Left ventricle myocardium inferior (tissue), 1 donor: Measurements from ENCODE around the gene RCL1. TPM values are rescaled to one million over a fixed set of nuclear protein-coding genes. Genes with fewer than 3 reads are reported as not detected.

Experiments used
- DNase-seq: peaks from one replicate; pipeline ENCODE4 v3.0.0-alpha.2; 2020
- H3K27ac ChIP-seq: fragments of 200-600 bp; replicated peaks from 2 replicates; pipeline ENCODE4 v1.8.0; 2021
- H3K27me3 ChIP-seq: fragments of 200-600 bp; 2 replicates; pipeline ENCODE4 v1.8.0; 2021; ENCODE audit warnings: low read depth
- H3K36me3 ChIP-seq: fragments of 200-600 bp; 2 replicates; pipeline ENCODE4 v1.8.0; 2021
- H3K4me1 ChIP-seq: fragments of 200-600 bp; 2 replicates; pipeline ENCODE4 v1.8.0; 2021
- H3K4me3 ChIP-seq: fragments of 200-600 bp; 2 replicates; pipeline ENCODE4 v1.8.0; 2021; ENCODE audit warnings: mild to moderate bottlenecking, moderate library complexity
- H3K9me3 ChIP-seq: fragments of 200-600 bp; replicated peaks from 2 replicates; pipeline ENCODE4 v1.8.0; 2021
- intact Hi-C: fragments of 100-400 bp; cut with micrococcal nuclease; formaldehyde crosslinking; loops from one replicate; pipeline ENCODE4 v1.11.0; 2022
- total RNA-seq: library from RNA; stranded (reverse); fragmentation: NEBNext Ultra II Directional; extraction: Animal tissue kit (Norgen Biotek cat#: 25700); gene quantifications from one replicate; pipeline ENCODE4 v1.2.1, GENCODE V29; 2021
- TF ChIP-seq, protein P1 (sequence below): fragments of 200-600 bp; IDR thresholded peaks from 2 replicates; pipeline ENCODE4 v1.8.0; 2021; ENCODE audit warnings: antibody characterized with exemption, mild to moderate bottlenecking, borderline replicate concordance
- donor health status: DM: no; HTN: yes; CAD: no; lungs with severe emphysema.

Gene RCL1
- total RNA-seq, 1 donor from 2014 or later, result 4.9 TPM

DNA sequence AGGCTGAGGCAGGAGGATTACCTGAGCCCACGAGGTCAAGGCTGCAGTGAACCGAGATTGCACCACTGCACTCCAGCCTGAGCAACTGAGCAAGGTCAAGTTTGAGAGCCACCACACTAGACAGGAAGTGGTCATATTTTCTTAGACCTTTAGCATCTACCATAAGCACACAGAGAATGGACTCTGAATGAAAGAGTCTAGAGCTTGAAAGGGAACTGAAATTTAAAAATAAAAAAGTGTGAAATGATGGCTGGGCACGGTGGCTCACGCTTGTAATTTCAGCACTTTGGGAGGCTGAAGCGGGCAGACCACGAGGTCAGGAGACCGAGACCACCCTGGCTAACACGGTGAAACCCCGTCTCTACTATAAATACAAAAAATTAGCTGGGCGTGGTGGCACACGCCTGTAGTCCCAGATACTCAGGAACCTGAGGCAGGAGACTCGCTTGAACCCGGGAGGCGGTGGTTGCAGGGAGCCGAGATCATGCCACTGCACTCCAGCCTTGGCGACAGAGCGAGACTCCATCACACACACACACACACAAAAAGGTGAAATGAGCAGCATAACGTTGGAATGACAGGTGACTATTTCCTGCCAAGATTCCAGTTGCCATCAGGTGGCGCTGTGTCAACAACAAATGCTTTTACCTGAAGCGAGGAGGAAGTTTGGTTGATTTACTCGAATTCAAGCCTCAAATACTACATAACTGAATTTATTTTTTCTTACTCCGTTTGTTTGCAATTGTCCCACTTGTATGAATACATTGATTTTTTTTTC lies 30.4 kb upstream of the RCL1 start:
- H3K4me1 ChIP-seq, result peaks cover 19% of the 10 kb centered on the region
- intact Hi-C loops, result loop anchor here (2.0 kb wide), 1 partner anchor 227 kb away; no protein-coding TSS in a partner anchor
- DNase-seq, result peak; percentile 70
- no peaks in the 10 kb centered on the region for H3K9me3 ChIP-seq
- H3K4me3 ChIP-seq, result peak overlapping the region; percentile 48
- peak overlapping the region; percentile 51 for H3K27ac ChIP-seq
- TF ChIP-seq, protein P1, sequence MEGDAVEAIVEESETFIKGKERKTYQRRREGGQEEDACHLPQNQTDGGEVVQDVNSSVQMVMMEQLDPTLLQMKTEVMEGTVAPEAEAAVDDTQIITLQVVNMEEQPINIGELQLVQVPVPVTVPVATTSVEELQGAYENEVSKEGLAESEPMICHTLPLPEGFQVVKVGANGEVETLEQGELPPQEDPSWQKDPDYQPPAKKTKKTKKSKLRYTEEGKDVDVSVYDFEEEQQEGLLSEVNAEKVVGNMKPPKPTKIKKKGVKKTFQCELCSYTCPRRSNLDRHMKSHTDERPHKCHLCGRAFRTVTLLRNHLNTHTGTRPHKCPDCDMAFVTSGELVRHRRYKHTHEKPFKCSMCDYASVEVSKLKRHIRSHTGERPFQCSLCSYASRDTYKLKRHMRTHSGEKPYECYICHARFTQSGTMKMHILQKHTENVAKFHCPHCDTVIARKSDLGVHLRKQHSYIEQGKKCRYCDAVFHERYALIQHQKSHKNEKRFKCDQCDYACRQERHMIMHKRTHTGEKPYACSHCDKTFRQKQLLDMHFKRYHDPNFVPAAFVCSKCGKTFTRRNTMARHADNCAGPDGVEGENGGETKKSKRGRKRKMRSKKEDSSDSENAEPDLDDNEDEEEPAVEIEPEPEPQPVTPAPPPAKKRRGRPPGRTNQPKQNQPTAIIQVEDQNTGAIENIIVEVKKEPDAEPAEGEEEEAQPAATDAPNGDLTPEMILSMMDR, result peak; percentile 85
- no peaks in the 10 kb centered on the region for H3K36me3 ChIP-seq
- peaks cover 5% of the 10 kb centered on the region for H3K27me3 ChIP-seq

DNA sequence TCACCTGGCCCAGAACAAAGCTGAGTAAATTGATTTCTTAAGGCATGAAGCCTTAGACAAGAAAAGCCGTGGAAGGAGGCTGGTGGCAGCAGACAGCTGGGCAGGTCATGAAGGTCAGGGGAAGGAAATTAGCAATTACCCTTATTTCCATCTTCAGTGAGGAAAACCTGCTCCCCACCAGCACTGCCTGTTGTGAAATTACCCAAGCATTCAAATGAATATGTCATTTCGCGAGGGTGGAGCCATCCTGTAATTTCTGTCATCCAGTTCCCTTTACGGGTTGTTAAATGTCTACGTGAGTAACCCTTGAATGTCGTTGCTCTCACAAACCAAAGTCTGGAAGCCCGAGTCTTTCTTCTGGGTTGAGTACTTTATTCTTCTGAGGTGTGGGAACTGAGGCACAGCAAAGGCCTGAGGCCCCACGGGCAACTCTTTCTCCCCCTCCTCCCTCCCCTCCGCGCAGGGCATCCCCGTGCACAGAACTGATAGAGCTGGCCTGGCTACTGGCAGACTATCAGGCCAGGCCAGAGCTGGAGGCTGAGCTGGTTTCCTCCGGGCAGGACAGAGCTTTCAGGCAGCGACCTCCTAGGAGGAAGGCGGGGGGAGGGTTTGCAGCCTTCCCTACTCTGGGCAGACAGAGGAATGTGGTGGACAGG lies 29.7 kb upstream of the RCL1 start:
- Histone ChIP-seq H3K27ac (peak overlapping the region; percentile 51), H3K36me3 (no peaks in the 10 kb centered on the region), H3K4me1 (peaks cover 19% of the 10 kb centered on the region), H3K27me3 (peaks cover 5% of the 10 kb centered on the region), H3K4me3 (peak overlapping the region; percentile 48), H3K9me3 (no peaks in the 10 kb centered on the region)
- no peak for DNase-seq
- TF ChIP-seq, protein P1, result no peak
- intact Hi-C loops, result loop anchor here (2.0 kb wide), 1 partner anchor 226 kb away; no protein-coding TSS in a partner anchor

DNA sequence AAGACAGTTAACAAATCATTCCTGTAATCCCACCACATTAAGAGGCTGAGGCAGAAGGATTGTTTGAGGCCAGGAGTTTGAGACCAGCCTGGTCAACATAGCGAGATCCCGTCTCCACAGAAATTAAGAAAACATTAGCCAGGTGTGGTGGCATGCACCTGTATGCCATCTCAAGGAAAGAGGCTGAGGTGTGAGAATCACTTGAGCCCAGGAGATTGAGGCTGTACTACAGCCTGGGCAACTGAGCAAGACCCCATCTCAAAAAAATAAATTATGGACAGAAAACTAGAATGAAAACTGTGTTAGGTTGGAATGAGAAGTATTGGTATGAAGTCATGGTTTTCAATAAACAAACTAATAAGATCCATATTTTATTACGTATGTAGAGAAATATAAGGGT lies 28.7 kb upstream of the RCL1 start:
- Histone ChIP-seq H3K4me1 (peaks cover 19% of the 10 kb centered on the region), H3K27me3 (peaks cover 5% of the 10 kb centered on the region), H3K36me3 (no peaks in the 10 kb centered on the region), H3K4me3 (no peak overlapping the region), H3K9me3 (no peaks in the 10 kb centered on the region), H3K27ac (no peak overlapping the region)
- TF ChIP-seq, protein P1, result no peak
- DNase-seq, result no peak
- intact Hi-C loops, result no loop called here

DNA sequence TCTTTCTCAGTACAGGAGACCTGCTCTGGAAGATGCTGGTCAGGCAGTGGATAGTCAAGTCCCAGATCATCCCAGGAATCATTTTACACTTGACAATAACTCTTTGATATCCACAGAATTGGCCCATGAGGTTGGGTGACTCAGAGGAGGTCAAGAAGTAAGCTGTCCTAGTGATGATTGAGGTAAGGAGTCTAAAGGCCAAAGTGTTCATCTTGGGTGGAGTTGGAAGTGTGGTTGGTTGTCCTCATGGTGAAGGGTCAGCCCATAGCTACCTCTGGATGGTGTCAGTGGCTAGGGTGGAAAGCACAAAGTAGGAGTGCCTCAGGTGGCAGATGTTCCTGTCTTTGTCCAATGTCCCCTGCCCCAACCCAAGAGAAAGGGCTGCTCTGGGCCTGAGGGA lies 24.1 kb upstream of the RCL1 start:
- Histone ChIP-seq H3K36me3 (no peaks in the 10 kb centered on the region), H3K9me3 (no peaks in the 10 kb centered on the region), H3K4me1 (peaks cover under 1% of the 10 kb centered on the region), H3K27ac (no peak overlapping the region), H3K4me3 (no peak overlapping the region), H3K27me3 (no peaks in the 10 kb centered on the region)
- TF ChIP-seq, protein P1, result no peak
- no peak for DNase-seq
- intact Hi-C loops, result no loop called here

DNA sequence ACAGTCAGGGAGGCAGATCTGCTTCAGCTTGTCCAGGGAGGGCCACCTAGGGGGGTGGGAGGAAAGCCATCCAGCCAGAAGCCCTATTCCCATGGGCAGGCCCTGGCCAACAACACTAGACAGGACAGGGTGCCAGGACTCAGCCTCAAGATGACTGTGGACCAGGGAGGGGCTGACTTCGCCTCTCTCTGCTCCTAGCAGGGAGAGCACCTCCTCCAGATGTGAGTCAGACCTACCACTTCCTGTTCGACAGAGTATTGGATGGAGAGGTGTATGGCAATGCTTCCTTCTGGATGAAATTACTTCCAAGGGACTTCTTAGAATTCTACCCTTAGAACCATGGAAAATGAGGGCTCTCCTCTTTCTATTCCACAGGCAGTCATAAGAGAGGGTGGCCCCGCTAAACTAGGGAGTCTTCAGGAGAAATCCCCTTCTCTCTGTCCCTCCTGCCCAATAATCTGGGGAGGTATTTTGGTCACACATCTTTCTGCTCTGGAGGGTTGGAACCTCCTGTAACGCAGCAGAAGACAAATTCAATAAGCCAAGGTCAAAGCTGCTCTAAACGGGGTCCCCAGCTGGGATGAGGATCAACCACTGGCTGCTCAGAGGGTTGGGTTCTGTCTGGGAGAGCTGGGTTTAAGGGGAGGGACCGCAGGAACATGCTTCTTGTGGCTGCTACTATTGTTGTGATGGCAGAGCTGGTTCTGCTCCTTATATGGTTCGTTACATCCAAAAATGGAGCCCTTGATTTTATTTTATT lies 23.2 kb upstream of the RCL1 start:
- Histone ChIP-seq H3K27me3 (no peaks in the 10 kb centered on the region), H3K4me3 (no peak overlapping the region), H3K4me1 (no peaks in the 10 kb centered on the region), H3K27ac (no peak overlapping the region), H3K9me3 (no peaks in the 10 kb centered on the region), H3K36me3 (no peaks in the 10 kb centered on the region)
- TF ChIP-seq, protein P1, result no peak
- intact Hi-C loops, result no loop called here
- DNase-seq, result no peak
